VCaP (cell line): ENCODE data around the gene ANO6.

Experiments
- H3K27ac ChIP-seq: fragments of 450-650 bp; 2 replicates; pipeline ENCODE4 v1.5.1; 2017
- CTCF ChIP-seq: fragments of 450-650 bp; conservative IDR thresholded peaks from 2 replicates; pipeline ENCODE4 v1.5.1; 2017; ENCODE audit warnings: mild to moderate bottlenecking, moderate library complexity

Gene ANO6

GRCh38 chr12:45200491-45201043 is 15.3 kb upstream of the ANO6 start:
- no peak for TF ChIP-seq CTCF
- no peak overlapping the region for H3K27ac ChIP-seq

GRCh38 chr12:45203767-45204166 is 12.1 kb upstream of the ANO6 start:
- no peak for TF ChIP-seq CTCF
- H3K27ac ChIP-seq = no peak overlapping the region

- no peak for TF ChIP-seq CTCF
- H3K27ac ChIP-seq = no peak overlapping the region
These were observed 11.1 kb upstream of the ANO6 start for GRCh38 chr12:45204757-45205156.

- no peak for TF ChIP-seq CTCF
These were observed 10.6 kb upstream of the ANO6 start for GRCh38 chr12:45205165-45205825.

GRCh38 chr12:45208604-45209487 is 7.0 kb upstream of the ANO6 start:
- H3K27ac ChIP-seq = no peak overlapping the region
- TF ChIP-seq CTCF = no peak

More at GRCh38 chr12:45205165-45205825, 10.6 kb upstream of the ANO6 start:
- no peak overlapping the region for H3K27ac ChIP-seq

- no peak for TF ChIP-seq CTCF
- no peak overlapping the region for H3K27ac ChIP-seq
These were observed 6.1 kb upstream of the ANO6 start for GRCh38 chr12:45209784-45210183.

- no peak for TF ChIP-seq CTCF
- H3K27ac ChIP-seq = no peak overlapping the region
These were observed 3.8 kb upstream of the ANO6 start for GRCh38 chr12:45212064-45212463.
